ENCODE measurements around the gene HIRA.

The HIRA gene, protein sequence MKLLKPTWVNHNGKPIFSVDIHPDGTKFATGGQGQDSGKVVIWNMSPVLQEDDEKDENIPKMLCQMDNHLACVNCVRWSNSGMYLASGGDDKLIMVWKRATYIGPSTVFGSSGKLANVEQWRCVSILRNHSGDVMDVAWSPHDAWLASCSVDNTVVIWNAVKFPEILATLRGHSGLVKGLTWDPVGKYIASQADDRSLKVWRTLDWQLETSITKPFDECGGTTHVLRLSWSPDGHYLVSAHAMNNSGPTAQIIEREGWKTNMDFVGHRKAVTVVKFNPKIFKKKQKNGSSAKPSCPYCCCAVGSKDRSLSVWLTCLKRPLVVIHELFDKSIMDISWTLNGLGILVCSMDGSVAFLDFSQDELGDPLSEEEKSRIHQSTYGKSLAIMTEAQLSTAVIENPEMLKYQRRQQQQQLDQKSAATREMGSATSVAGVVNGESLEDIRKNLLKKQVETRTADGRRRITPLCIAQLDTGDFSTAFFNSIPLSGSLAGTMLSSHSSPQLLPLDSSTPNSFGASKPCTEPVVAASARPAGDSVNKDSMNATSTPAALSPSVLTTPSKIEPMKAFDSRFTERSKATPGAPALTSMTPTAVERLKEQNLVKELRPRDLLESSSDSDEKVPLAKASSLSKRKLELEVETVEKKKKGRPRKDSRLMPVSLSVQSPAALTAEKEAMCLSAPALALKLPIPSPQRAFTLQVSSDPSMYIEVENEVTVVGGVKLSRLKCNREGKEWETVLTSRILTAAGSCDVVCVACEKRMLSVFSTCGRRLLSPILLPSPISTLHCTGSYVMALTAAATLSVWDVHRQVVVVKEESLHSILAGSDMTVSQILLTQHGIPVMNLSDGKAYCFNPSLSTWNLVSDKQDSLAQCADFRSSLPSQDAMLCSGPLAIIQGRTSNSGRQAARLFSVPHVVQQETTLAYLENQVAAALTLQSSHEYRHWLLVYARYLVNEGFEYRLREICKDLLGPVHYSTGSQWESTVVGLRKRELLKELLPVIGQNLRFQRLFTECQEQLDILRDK

DNA sequence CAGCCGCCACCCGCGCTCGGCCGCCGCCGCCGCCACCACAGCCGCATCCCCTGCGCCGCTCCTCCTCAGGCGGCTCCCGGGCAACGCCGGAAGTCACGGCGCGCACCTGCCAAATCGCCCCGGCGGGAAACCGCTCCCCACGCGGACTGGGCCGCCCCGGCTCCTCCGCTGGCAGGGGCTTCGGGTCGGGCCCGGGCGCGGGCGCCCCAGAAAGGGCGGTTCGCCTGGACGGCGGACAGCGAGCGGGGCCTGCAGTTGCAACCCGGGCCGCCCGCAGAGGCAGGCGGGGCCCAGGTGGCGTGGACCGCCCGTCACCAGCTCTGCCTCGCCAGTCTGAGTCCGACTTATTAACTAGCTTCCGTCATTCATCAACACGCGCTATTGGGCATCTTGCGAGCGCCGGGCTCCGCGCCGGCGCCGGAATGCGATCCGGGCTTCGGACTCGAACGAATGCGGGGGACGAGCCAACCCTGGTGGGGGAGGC is at the start of gene HIRA:
Gene HIRA, minus strand, starts transcription at position 85 of the 484 bp plus-strand sequence. CDS start 257 bp downstream, outside the sequence.
- Histone ChIP-seq H3K4me3 (peak within 1 kb of the TSS; percentile 89), H3K36me3 (replicated peaks) (peaks cover 40% of the 10 kb centered on the region), H3K4me1 (peaks cover 13% of the 10 kb centered on the region), H3K9me3 (no peaks in the 10 kb centered on the region), H3K27me3 (ENCODE audit: low read depth) (no peaks in the 10 kb centered on the region)
- peak; percentile 49 to 88 for DNase-seq (ENCODE audit: low spot score in 2 of 2)
- in situ Hi-C loops (cut with MboI; ENCODE audit: low sequenced_read_pairs) = loop anchor here (25.0 kb wide), 2 partner anchors 431 to 469 kb away; partner anchors contain the start of genes GNB1L and RTL10

DNA sequence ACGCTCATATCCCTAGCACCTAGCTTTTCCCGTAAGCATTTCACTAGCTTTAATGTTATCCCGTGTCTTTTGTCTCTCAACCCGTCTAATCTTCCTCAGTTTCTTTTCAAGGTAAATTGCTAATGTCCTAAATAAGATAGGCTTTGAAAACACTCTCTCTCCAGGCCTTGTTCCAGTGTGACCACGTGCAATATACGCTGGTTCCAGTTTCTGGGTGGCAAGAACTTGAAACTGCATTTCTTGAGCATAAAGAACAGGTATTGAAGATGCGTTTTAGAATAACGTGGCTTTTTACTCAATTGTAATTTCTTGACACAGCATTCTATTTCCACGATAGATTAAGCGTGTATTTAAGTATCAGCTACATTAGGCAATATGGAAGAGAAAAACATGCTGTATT is 49.3 kb upstream of the HIRA start:
- no peak for DNase-seq (ENCODE audit: low spot score in 2 of 2)
- Histone ChIP-seq H3K4me1 (peaks cover 5% of the 10 kb centered on the region), H3K36me3 (replicated peaks) (peaks cover 49% of the 10 kb centered on the region)

DNA sequence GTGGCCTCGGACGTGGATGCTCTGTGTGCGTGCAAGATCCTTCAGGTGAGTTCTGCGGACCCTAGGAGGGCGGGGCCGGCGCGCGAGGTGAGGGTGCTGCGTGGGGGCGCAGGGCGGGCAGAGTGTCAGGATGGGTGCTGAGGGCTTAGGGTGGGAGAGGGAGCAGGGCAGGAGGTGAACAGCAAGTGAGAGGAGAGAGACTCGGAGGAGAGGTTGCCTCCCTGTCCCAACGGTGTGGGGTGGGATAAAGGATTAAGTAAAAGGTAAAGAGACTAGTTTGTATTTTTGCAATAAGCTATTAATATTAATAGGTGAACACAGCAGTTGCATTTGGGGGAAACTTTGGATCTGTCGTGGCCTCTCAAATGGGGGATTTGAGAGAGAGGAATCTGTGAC is 48.6 kb upstream of the HIRA start:
- Histone ChIP-seq H3K27me3 (ENCODE audit: low read depth) (no peaks in the 10 kb centered on the region), H3K4me1 (peaks cover 5% of the 10 kb centered on the region), H3K9me3 (no peaks in the 10 kb centered on the region), H3K36me3 (replicated peaks) (peaks cover 49% of the 10 kb centered on the region), H3K4me3 (peak overlapping the region; percentile 92)
- DNase-seq (ENCODE audit: low spot score in 2 of 2) = peak in 1 of 2 experiments; percentile 43
- in situ Hi-C loops (cut with MboI; ENCODE audit: low sequenced_read_pairs) = no loop called here

More for the DNA sequence above, 49.3 kb upstream of the HIRA start:
- Histone ChIP-seq H3K27me3 (ENCODE audit: low read depth) (no peaks in the 10 kb centered on the region), H3K4me3 (peak overlapping the region; percentile 92), H3K9me3 (no peaks in the 10 kb centered on the region)
- in situ Hi-C loops (cut with MboI; ENCODE audit: low sequenced_read_pairs) = no loop called here

DNA sequence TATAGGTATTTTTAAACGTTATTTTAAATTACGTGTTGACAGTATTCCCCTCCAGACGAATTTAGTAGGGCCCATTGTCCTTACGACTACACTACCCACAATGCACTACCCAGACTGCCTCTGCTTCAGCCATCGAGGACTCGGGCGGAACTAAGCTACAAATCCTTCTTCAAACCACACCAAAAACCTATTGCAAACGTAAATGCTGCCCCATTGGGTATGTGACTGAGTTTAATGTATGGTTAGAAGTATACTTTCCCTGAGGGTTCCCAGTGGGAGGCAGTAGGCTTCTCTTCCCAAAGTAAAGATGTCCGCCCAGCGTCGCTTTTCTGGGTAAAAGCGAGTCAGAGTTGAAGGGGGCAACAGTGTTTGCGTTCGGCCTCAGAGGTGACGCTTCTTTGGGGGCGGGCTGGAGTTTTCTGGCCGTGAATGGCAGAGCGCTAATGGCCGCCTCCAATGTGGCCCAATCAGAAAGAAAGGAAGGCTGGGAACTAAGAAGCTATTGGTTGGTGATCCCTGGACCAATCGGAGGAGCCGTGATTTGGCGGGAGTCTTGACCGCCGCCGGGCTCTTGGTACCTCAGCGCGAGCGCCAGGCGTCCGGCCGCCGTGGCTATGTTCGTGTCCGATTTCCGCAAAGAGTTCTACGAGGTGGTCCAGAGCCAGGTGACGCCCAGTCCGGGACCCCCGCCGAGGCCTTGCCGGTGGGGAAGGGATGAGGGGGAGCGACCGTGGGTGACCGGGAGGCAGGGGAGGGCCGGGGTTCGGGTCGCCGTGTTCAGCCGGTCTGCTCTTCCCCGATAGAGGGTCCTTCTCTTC is 48.0 kb upstream of the HIRA start, which contains the start of gene CDC45:
Gene CDC45, plus strand, starts transcription at position 566 of the 818 bp plus-strand sequence. Its CDS starts 49 bp downstream, at position 615.
- H3K4me1 ChIP-seq = peaks cover 5% of the 10 kb centered on the region

DNA sequence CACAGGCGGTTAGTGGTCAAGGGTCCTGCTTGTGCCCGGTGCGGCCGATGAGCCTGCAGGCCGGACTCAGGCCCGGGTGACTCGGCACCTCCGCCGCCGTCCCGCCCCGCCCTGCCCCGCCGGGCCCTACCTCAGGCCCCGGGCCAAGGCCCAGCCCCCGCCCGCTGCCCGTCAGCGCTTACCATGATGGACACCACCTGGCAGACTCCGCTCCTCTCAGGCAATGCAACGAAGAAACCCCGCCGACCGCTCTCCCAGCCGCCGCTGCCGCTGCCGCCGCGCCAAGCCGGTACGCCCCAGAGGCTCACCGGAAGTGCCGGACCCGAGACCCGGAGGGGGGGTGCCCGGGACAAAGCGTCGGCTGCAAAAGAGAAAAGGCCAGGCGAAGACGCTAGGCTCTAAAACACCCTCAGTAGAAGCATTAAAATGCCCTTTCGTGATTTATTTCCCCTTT is 47.4 kb upstream of the HIRA start, which contains the start of gene UFD1:
Gene UFD1, minus strand, starts transcription at position 293 of the 454 bp plus-strand sequence. Its CDS starts 108 bp downstream, at position 185.
- H3K4me1 ChIP-seq = peaks cover 5% of the 10 kb centered on the region
- peaks cover 49% of the 10 kb centered on the region for H3K36me3 ChIP-seq (replicated peaks)
- H3K27me3 ChIP-seq (ENCODE audit: low read depth) = no peaks in the 10 kb centered on the region
- no peaks in the 10 kb centered on the region for H3K9me3 ChIP-seq
- in situ Hi-C loops (cut with MboI; ENCODE audit: low sequenced_read_pairs) = no loop called here
- DNase-seq (ENCODE audit: low spot score in 2 of 2) = peak; percentile 66 to 89
- peak within 1 kb of the TSS; percentile 92 for H3K4me3 ChIP-seq

More for the DNA sequence above, 48.0 kb upstream of the HIRA start, which contains the start of gene CDC45:
- Histone ChIP-seq H3K4me3 (peak within 1 kb of the TSS; percentile 92), H3K27me3 (ENCODE audit: low read depth) (no peaks in the 10 kb centered on the region), H3K9me3 (no peaks in the 10 kb centered on the region), H3K36me3 (replicated peaks) (peaks cover 49% of the 10 kb centered on the region)
- peak; percentile 96 to 99 for DNase-seq (ENCODE audit: low spot score in 2 of 2)
- in situ Hi-C loops (cut with MboI; ENCODE audit: low sequenced_read_pairs) = no loop called here

DNA sequence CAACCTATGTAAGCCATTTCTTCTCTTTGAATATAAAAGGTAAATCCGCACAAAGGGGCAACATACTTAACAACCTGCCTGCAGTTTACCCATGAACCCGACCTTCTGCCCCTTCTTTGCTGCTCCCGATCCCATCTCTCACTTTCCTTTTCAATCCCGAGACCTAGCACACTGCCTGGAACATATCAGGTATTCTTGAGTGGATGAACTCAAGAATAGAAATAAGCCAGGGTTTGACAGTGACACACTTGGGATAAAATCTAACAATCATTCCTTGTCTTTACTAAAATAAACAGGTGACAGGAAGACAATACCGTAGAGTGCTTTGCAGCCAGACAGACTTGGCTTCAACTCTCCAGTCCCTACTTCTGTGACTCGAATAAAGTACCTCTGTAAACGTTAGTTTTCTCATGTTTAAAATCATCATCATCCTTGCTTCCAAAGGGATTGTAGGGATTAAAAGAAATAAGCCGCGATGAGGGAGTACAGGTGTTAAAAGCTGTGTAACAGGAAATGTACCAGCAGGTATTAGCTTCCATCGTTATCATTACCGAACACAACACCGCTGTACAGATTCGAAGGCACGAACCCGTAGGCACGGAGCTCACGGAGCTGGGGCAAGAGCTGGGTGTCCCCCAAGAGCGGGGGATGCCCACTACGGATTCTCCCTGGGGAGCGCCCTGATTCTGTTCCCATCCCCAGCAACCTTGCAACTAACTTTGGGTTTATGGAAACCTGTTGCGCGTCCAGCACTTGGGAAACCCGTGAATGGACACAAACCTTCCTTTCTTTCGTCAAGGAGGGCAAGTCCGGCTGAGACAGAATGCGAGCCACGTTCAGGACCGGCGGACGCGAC is 46.7 kb upstream of the HIRA start:
- peaks cover 49% of the 10 kb centered on the region for H3K36me3 ChIP-seq (replicated peaks)
- in situ Hi-C loops (cut with MboI; ENCODE audit: low sequenced_read_pairs) = no loop called here
- H3K4me1 ChIP-seq = peaks cover 5% of the 10 kb centered on the region
- H3K4me3 ChIP-seq = peak overlapping the region; percentile 92
- H3K9me3 ChIP-seq = no peaks in the 10 kb centered on the region
- no peaks in the 10 kb centered on the region for H3K27me3 ChIP-seq (ENCODE audit: low read depth)
- DNase-seq (ENCODE audit: low spot score in 2 of 2) = no peak

DNA sequence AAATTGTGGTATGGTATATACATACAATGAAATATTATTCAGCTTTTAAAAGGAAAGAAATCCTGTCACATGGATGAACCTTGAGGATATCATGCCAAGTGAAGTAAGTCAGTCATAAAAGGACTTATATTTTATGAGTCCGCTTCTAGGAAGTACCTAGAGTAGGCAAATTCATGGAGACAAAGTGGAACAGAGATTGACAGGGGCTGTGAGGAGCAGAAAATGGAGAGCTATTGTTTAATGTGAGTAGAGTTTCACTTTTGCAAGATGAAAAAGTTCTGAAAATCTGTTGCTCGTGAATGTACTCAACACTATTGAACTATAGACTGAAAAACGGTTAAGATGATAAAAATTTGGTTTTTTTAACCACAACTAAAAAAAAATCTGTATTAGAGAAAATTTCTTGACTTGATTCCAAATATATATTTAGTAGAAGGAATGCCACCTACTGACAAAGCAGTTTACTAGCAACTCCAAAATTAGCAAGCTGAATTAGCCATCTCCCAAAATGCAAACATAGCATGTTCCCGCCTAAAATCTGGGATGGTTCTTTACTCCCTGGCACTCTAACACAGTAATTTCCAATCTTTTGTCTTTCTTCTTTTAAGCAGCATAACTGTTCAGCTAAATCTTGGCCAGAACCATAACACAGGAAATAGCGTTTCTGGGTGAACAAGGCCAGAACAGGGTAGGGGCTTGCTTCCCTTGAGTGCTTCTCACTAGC is 46.0 kb upstream of the HIRA start:
- in situ Hi-C loops (cut with MboI; ENCODE audit: low sequenced_read_pairs) = no loop called here
- H3K36me3 ChIP-seq (replicated peaks) = peaks cover 48% of the 10 kb centered on the region
- H3K4me3 ChIP-seq = peak overlapping the region; percentile 92
- no peaks in the 10 kb centered on the region for H3K27me3 ChIP-seq (ENCODE audit: low read depth)
- no peaks in the 10 kb centered on the region for H3K9me3 ChIP-seq
- H3K4me1 ChIP-seq = peaks cover 5% of the 10 kb centered on the region
- DNase-seq (ENCODE audit: low spot score in 2 of 2) = no peak

DNA sequence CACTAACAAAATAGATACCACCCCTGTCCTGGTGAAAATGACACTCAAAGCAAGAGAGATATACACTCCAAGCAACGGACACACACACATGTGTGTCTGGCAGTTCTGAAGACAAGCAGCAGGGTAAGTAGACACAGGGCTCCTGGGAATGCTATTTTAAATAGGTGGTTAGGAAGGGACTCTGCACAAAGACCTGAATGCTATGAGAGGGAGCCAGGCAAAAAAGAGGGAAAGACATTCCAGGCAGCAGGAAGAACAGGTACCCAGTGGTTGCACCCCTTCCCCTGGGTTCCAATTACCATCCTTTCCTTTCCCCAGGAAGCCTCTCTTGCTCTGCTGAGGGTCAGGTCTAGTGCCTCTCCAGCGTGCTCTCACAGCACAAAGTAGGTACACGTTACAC is 44.5 kb upstream of the HIRA start:
- in situ Hi-C loops (cut with MboI; ENCODE audit: low sequenced_read_pairs) = no loop called here
- Histone ChIP-seq H3K36me3 (replicated peaks) (peaks cover 49% of the 10 kb centered on the region), H3K4me3 (no peak overlapping the region), H3K4me1 (peaks cover 5% of the 10 kb centered on the region), H3K9me3 (no peaks in the 10 kb centered on the region), H3K27me3 (ENCODE audit: low read depth) (no peaks in the 10 kb centered on the region)
- no peak for DNase-seq (ENCODE audit: low spot score in 2 of 2)

DNA sequence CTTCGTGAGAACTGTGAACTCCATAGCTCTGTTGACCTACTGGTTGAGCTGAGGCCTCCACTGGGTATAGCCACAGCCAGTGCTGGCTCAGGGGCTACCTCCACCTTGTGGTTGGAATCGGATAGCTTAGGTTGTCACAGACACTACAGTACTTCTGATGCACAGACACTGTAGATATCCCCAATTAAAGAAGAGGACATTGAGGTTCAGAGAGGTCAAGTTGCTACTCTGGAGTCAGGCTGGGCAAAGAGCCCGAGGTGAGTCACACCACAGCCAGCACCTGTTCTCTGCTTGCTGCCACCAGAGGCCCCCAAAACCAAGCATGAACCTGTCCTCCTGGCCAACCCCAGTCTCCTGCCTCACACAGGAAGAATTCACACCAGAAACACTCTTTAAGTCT is 42.0 kb upstream of the HIRA start:
- Histone ChIP-seq H3K9me3 (no peaks in the 10 kb centered on the region), H3K36me3 (replicated peaks) (peaks cover 70% of the 10 kb centered on the region), H3K27me3 (ENCODE audit: low read depth) (no peaks in the 10 kb centered on the region), H3K4me1 (peaks cover 5% of the 10 kb centered on the region), H3K4me3 (no peak overlapping the region)
- in situ Hi-C loops (cut with MboI; ENCODE audit: low sequenced_read_pairs) = no loop called here
- DNase-seq (ENCODE audit: low spot score in 2 of 2) = no peak

DNA sequence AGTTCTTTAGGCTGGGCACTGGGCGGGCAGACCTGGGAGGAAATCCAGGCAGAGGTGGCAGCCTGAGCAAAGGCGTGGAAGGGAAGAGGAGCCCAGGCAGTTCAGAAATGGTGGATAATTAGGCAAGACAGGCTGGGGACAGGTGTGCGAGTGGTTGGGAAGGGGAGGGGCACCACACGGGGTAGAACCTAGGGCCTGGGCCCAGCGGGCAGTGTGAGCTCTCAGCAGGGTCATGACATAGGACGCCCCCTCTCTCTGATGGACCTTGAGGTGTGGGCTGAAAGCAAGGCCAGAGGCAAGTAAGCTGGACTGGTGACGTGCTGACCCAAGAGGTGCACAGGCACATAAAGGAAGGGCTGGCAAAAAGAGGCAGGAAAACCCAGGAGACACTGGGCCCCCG is 40.7 kb upstream of the HIRA start:
- H3K4me3 ChIP-seq = no peak overlapping the region
- H3K36me3 ChIP-seq (replicated peaks) = peaks cover 83% of the 10 kb centered on the region
- H3K27me3 ChIP-seq (ENCODE audit: low read depth) = no peaks in the 10 kb centered on the region
- H3K4me1 ChIP-seq = peaks cover 3% of the 10 kb centered on the region
- in situ Hi-C loops (cut with MboI; ENCODE audit: low sequenced_read_pairs) = no loop called here
- no peak for DNase-seq (ENCODE audit: low spot score in 2 of 2)
- no peaks in the 10 kb centered on the region for H3K9me3 ChIP-seq

DNA sequence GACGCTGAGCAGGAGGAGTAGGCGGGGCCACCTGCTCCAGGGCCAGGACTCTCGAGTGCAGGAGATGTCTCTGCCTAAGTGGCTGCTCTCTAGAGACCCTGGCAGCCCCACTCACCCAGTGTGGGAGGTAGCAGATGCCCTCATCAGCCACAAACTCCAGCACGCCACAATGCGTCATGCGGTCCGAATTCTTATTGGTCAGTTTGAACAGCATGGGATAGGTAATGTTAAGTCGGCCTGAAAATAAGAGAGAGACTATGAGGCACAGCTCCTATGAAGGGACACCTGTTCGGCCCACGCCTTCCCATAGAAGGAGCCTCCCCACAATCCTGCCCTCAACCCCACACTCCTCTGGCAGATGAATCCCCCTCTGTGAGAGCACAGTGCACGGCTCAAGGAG is 40.0 kb upstream of the HIRA start:
- in situ Hi-C loops (cut with MboI; ENCODE audit: low sequenced_read_pairs) = no loop called here

More for the DNA sequence above, 40.0 kb upstream of the HIRA start:
- no peaks in the 10 kb centered on the region for H3K4me1 ChIP-seq
- no peaks in the 10 kb centered on the region for H3K27me3 ChIP-seq (ENCODE audit: low read depth)
- no peak for DNase-seq (ENCODE audit: low spot score in 2 of 2)
- H3K9me3 ChIP-seq = no peaks in the 10 kb centered on the region
- no peak overlapping the region for H3K4me3 ChIP-seq
- peaks cover 85% of the 10 kb centered on the region for H3K36me3 ChIP-seq (replicated peaks)
